CD14-positive monocyte (primary cell): ENCODE measurements around the gene LAMA3. TPM values are rescaled to one million over a fixed set of nuclear protein-coding genes. Genes with fewer than 3 reads are reported as not detected.

Experiments
- DNase-seq, 3 donors: peaks; one replicate each; pipeline ENCODE4 v3.0.0-alpha.2; 2011 to 2022
- H2AFZ ChIP-seq: 2 replicates; pipeline ENCODE4 v1.6.0; 2012; ENCODE audit warnings: mild to moderate bottlenecking, low read depth, low read length, inconsistent platforms; ENCODE audit not compliant: insufficient read depth, poor library complexity, severe bottlenecking
- H3K27ac ChIP-seq, 2 donors: 1 replicate in 1 of 2; 2 replicates in 1 of 2; pipeline ENCODE4 v1.5.1; 2012 to 2013; ENCODE audit warnings: low read length in 2 of 2, control low read depth in 1 of 2, inconsistent platforms in 1 of 2, low read depth in 1 of 2, mild to moderate bottlenecking in 1 of 2
- H3K27me3 ChIP-seq, 2 donors: one replicate each; pipeline versions ENCODE4 v1.6.0 to v1.6.1; 2011 to 2013; ENCODE audit warnings: low read length in 2 of 2; ENCODE audit not compliant: control insufficient read depth in 2 of 2, insufficient read depth in 2 of 2
- H3K36me3 ChIP-seq, 2 donors: replicated peaks in 1 of 2; 1 replicate in 1 of 2; 2 replicates in 1 of 2; pipeline versions ENCODE4 v1.5.1 to v1.6.1; 2012 to 2013; ENCODE audit warnings: low read length in 2 of 2, control low read depth in 1 of 2, inconsistent platforms in 1 of 2, mild to moderate bottlenecking in 1 of 2; ENCODE audit not compliant: insufficient read depth in 2 of 2, control insufficient read depth in 1 of 2
- H3K4me1 ChIP-seq, 2 donors: 1 replicate in 1 of 2; 2 replicates in 1 of 2; pipeline versions ENCODE4 v1.5.1 to v1.6.1; 2012 to 2013; ENCODE audit warnings: low read length in 2 of 2, control low read depth in 1 of 2, inconsistent platforms in 1 of 2, mild to moderate bottlenecking in 1 of 2, moderate library complexity in 1 of 2; ENCODE audit not compliant: insufficient read depth in 2 of 2, control insufficient read depth in 1 of 2
- H3K4me2 ChIP-seq: replicated peaks from 2 replicates; pipeline ENCODE3; 2012; ENCODE audit warnings: low read length, moderate library complexity, mild to moderate bottlenecking; ENCODE audit not compliant: poor library complexity, severe bottlenecking; ENCODE audit errors: extremely low read depth
- H3K4me3 ChIP-seq, 3 experiments: fragments of 200-600 bp in 1 of 3; sonication (generic) in 1 of 3; replicated peaks in 1 of 3; 1 replicate in 2 of 3; 2 replicates in 1 of 3; pipeline ENCODE4 v1.5.1; 2011 to 2013; ENCODE audit warnings: low read length in 3 of 3, mild to moderate bottlenecking in 3 of 3, control low read depth in 2 of 3, low read depth in 2 of 3, inconsistent platforms in 1 of 3, moderate library complexity in 1 of 3
- H3K79me2 ChIP-seq: 2 replicates; pipeline ENCODE4 v1.6.0; 2012; ENCODE audit warnings: mild to moderate bottlenecking, control low read depth, inconsistent platforms, low read length, moderate library complexity; ENCODE audit not compliant: insufficient read depth
- H3K9ac ChIP-seq: 2 replicates; pipeline ENCODE4 v1.6.0; 2017; ENCODE audit warnings: low read length, mild to moderate bottlenecking; ENCODE audit not compliant: insufficient read depth, poor library complexity, severe bottlenecking
- H3K9me3 ChIP-seq, 2 donors: replicated peaks in 1 of 2; 1 replicate in 1 of 2; 2 replicates in 1 of 2; pipeline versions ENCODE4 v1.5.1 to v1.6.1; 2012 to 2013; ENCODE audit warnings: low read length in 2 of 2, control low read depth in 1 of 2; ENCODE audit not compliant: control insufficient read depth in 1 of 2, insufficient read depth in 1 of 2
- H4K20me1 ChIP-seq: 2 replicates; pipeline ENCODE4 v1.6.0; 2012; ENCODE audit warnings: mild to moderate bottlenecking, low read length, control low read depth, moderate library complexity; ENCODE audit not compliant: insufficient read depth
- H3K27ac Mint-ChIP-seq, 7 donors: one replicate each; pipeline ENCODE4 v1.8.0; 2020; ENCODE audit warnings: mild to moderate bottlenecking in 7 of 7, mixed read lengths in 7 of 7, moderate library complexity in 6 of 7, inconsistent platforms in 2 of 7
- H3K27me3 Mint-ChIP-seq, 3 donors: one replicate each; pipeline ENCODE4 v1.8.0; 2021 to 2022; ENCODE audit warnings: low read depth in 3 of 3, mild to moderate bottlenecking in 3 of 3, mixed read lengths in 3 of 3, moderate library complexity in 3 of 3, inconsistent platforms in 1 of 3
- H3K36me3 Mint-ChIP-seq, 2 donors: one replicate each; pipeline ENCODE4 v1.8.0; 2020; ENCODE audit warnings: mixed read lengths in 2 of 2, inconsistent platforms in 1 of 2, mild to moderate bottlenecking in 1 of 2
- H3K4me1 Mint-ChIP-seq: one replicate; pipeline ENCODE4 v1.8.0; 2020; ENCODE audit warnings: mild to moderate bottlenecking, mixed read lengths
- H3K4me3 Mint-ChIP-seq, 2 donors: one replicate each; pipeline ENCODE4 v1.8.0; 2020; ENCODE audit warnings: mild to moderate bottlenecking in 2 of 2, mixed read lengths in 2 of 2, moderate library complexity in 1 of 2
- H3K9me3 Mint-ChIP-seq, 7 donors: one replicate each; pipeline ENCODE4 v1.8.0; 2020 to 2022; ENCODE audit warnings: mixed read lengths in 7 of 7, mild to moderate bottlenecking in 6 of 7, moderate library complexity in 6 of 7, inconsistent platforms in 2 of 7
- WGBS: methylation state at CpG from one replicate; pipeline ENCODE4 v1.1.5; 2013; ENCODE audit warnings: missing lambda C conversion rate; ENCODE audit not compliant: insufficient coverage; 5-methylcytosine and 5-hydroxymethylcytosine counted together
- intact Hi-C, 2 donors: fragments of 100-400 bp; cut with micrococcal nuclease; formaldehyde crosslinking; loops; one replicate each; pipeline versions ENCODE4 v1.15.0 to v1.15.1; 2023
- polyA plus RNA-seq, 3 donors: library from polyadenylated mRNA; depleted of rRNA in 1 of 3; unstranded in 2 of 3; stranded (reverse) in 1 of 3; fragments of 300-500 nt in 2 of 3; fragments of >200 nt in 1 of 3; fragmentation: Illumina TruSeq in 2 of 3; gene quantifications; 1 replicate in 2 of 3; 2 replicates in 1 of 3; pipeline ENCODE4 v1.2.3, GENCODE V29; 2012 to 2021
- TF ChIP-seq, protein P1 (sequence below): fragments of 200-600 bp; IDR thresholded peaks from one replicate; pipeline ENCODE4 v1.8.0; 2022; ENCODE audit warnings: antibody characterized with exemption, mild to moderate bottlenecking

The LAMA3 gene
- polyA plus RNA-seq, 3 donors: not detected

DNA sequence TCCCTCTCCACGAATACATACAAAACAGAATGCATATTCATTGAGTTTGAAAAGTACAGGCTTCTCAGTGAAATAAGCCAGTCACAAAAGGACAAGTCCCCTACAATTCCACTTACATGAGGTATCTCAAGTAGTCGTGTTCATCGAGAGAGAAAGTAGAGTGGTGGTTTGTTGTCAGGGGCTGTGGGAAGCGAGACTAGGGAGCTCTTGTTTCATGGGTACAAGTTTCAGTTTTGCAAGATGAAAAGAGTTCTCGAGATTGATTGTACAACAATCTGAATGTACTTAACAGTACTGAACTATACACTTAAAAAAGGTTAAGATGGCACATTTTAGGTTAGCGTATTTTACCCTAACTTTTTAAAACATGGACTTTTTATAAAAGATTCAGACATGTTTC, 253.9 kb downstream of the LAMA3 start:
- Histone ChIP-seq H4K20me1 (no peaks in the 10 kb centered on the region), H3K27ac (no peak overlapping the region), H3K27me3 (no peaks in the 10 kb centered on the region), H2AFZ (no peak overlapping the region), H3K4me3 (no peak overlapping the region), H3K9ac (no peak overlapping the region), H3K4me2 (no peak overlapping the region), H3K4me1 (no peaks in the 10 kb centered on the region), H3K36me3 (no peaks in the 10 kb centered on the region), H3K79me2 (no peaks in the 10 kb centered on the region), H3K9me3 (no peaks in the 10 kb centered on the region)
- no CpG with 5 or more reads among the region's 6 CpGs for WGBS
- no peak overlapping the region for H3K27ac Mint-ChIP-seq
- H3K4me1 Mint-ChIP-seq: peaks cover 3% of the 10 kb centered on the region
- H3K27me3 Mint-ChIP-seq: peaks cover 0 to 5% (median 2%) of the 10 kb centered on the region in 3 donors
- TF ChIP-seq, protein P1, sequence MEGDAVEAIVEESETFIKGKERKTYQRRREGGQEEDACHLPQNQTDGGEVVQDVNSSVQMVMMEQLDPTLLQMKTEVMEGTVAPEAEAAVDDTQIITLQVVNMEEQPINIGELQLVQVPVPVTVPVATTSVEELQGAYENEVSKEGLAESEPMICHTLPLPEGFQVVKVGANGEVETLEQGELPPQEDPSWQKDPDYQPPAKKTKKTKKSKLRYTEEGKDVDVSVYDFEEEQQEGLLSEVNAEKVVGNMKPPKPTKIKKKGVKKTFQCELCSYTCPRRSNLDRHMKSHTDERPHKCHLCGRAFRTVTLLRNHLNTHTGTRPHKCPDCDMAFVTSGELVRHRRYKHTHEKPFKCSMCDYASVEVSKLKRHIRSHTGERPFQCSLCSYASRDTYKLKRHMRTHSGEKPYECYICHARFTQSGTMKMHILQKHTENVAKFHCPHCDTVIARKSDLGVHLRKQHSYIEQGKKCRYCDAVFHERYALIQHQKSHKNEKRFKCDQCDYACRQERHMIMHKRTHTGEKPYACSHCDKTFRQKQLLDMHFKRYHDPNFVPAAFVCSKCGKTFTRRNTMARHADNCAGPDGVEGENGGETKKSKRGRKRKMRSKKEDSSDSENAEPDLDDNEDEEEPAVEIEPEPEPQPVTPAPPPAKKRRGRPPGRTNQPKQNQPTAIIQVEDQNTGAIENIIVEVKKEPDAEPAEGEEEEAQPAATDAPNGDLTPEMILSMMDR: no peak
- no peak for DNase-seq
- H3K9me3 Mint-ChIP-seq: no peaks in the 10 kb centered on the region
- intact Hi-C loops: no loop called here
- H3K4me3 Mint-ChIP-seq: no peak overlapping the region
- H3K36me3 Mint-ChIP-seq: no peaks in the 10 kb centered on the region

DNA sequence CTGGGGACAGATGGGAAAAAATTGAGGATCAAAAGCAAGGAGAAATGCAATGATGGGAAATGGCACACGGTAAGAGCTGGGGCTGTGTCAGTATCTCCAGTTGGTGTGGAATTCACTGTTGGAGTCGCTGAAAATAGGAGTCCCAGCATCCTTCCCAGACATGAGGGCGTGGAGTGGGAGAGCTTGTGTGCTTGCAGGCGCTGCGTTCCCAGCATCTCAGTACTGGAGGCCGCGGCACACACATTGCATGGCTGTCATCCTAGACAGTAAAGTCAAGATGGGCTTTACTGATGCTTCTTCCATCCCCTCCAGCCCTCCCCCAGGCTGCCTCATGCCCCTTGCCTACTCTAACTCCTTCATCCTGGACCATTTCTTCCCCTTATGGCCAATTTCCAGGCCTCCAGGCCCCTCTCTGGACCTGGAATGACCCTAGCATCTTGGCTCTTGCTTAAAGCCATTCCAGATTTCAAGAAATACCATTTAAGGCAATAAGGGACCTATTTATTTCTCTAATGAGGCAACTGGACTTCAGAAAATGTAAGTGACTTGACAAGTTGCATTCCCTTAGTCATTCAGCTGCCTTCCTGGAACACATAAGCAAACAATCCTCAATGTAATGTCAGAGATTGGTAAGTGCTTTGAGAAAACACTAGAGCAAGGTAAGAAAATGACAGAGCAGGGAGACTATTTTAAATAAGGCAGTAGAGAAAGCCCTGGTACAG, 254.8 kb downstream of the LAMA3 start:
- DNase-seq: no peak
- whole genome bisulfite sequencing: 94% methylated on average over 6 of the region's 7 CpGs
- no peak overlapping the region for H2AFZ ChIP-seq
- no peaks in the 10 kb centered on the region for H3K79me2 ChIP-seq
- H3K9ac ChIP-seq: no peak overlapping the region
- intact Hi-C loops: no loop called here
- Mint-ChIP-seq H3K4me3 (no peak overlapping the region), H3K27ac (no peak overlapping the region), H3K27me3 (peaks cover 0 to 5% (median 0%) of the 10 kb centered on the region in 3 donors), H3K9me3 (no peaks in the 10 kb centered on the region), H3K36me3 (no peaks in the 10 kb centered on the region), H3K4me1 (peaks cover 3% of the 10 kb centered on the region)
- no peaks in the 10 kb centered on the region for H3K4me1 ChIP-seq
- H3K27me3 ChIP-seq: no peaks in the 10 kb centered on the region
- H3K27ac ChIP-seq: no peak overlapping the region
- H3K9me3 ChIP-seq: no peaks in the 10 kb centered on the region
- no peaks in the 10 kb centered on the region for H4K20me1 ChIP-seq
- H3K4me2 ChIP-seq: no peak overlapping the region
- H3K36me3 ChIP-seq: no peaks in the 10 kb centered on the region
- no peak overlapping the region for H3K4me3 ChIP-seq
- TF ChIP-seq, protein P1: no peak
